Central memory CD4-positive, alpha-beta T cell (primary cell): ENCODE measurements around the gene LGI2.

Experiments used
- DNase-seq: peaks from one replicate; pipeline ENCODE4 v3.0.0; 2022

LGI2 gene

DNA sequence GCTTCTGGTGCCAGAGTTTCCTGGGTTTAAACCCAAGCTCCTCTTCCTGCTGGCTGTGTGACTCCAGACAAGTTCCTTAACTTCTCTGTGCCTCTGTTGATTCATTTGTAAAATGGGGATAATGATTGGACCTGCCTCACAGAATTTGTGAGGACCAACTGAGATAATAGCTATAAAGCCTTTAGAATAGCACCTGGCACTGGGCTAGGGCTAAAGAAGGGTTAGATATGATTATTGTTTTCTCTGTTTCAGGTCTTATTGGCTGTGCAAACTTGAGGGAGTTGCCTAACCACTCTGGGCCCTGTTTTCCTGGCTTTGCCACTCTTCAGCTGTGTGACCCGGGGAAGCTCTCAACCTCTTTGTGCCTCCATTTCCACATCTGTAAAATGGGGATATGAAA is 37.8 kb downstream of the LGI2 start:
- DNase-seq, result no peak

DNA sequence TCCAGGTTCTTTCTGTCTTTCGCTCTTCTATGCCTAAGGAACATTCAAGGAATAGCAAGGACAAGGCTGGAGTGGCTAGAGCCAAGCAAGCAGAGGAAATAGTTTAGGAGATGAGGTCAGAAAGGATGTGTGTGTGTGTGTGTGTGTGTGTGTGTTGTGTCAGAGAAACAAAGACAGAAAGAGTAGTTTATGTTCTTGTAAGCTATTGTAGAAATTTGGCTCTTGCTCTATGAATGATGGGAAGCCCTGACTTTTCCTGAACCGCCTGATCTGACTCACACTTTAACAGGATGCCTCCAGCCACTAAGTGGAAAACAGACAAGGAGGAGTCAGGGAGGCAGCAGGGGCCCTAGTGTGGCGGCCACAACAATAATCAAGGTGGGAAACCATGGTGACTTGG is 39.7 kb downstream of the LGI2 start:
- DNase-seq, result no peak

DNA sequence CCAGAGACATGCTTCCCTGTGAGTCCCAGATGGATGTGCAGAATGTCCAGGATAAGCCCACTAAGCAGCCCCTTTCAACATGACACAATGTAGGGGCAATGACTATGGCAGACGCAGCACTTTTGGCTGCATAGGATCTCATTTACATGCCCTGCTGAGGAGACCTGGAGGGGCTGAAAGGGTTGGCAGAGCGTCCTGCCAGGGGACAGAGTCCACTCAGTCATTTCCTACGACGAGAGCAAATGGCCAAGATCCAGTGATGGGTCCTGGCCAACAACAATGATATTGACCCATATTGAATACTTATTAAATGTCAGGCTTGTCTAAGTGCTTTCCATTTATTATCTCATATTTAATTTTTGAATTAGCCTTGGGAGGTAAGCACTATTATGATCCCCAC is 41.4 kb downstream of the LGI2 start:
- DNase-seq, result no peak

DNA sequence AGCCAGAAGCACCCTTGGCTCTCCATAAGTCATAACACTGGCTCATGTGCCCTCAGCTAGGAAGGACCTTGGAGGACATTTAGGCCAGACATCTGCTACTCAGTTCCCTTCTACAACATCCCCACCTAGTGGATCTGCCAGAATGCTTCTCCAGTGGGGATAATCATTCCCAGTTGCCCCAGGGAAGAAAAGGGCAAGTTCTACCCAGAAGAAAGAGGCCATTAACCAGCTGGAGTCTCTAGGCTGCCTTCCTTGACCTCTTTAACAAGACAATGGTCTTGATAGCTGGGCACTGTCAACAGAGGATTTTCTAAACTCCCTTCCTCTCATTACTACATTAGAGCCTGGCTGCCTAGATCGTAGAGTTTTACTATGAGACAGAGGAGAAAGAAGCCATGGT is 42.0 kb downstream of the LGI2 start:
- DNase-seq, result no peak

DNA sequence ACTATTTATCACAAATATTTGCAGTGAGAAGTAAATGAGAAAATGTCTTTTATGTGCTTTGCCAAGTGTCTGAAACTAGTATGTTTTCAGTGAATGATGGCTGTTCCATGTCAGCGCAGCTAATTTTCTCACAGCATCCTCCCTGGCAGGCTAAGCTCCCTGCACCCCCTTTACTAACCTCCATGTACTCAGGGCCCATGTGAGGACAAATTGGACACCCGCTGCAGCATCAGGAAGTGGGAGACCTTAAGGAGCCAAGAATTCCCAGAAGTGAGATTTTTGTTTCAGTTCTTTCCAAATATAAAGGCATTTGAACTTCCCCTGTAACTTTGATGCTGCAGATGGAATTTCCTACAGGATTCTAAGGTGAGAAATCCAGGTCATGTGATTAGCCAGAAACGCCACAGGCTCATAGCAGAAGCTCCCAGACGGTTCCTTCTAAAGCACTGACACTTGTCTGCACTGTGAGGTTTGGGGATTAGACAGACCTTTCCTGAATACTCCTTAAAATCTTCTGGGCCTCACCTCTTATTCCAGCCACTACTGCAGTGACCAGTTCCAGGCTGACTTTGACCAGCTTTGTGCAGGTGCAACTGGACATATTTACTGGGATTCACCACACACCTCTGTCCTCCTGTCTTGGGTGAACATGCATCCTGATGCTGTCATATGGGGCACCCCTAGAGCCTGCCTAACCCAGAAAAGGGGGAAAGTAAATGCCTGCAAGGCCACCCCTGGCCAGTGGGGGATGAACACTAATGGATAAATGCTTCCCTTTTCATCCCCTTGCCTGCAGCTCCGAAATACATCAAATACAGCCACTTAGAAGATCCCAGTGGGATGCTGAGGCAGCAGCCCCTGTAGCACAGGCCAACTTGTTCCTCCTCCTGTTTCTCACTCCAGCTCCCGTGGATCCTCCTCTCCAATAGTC is 45.9 kb downstream of the LGI2 start:
- no peak for DNase-seq

DNA sequence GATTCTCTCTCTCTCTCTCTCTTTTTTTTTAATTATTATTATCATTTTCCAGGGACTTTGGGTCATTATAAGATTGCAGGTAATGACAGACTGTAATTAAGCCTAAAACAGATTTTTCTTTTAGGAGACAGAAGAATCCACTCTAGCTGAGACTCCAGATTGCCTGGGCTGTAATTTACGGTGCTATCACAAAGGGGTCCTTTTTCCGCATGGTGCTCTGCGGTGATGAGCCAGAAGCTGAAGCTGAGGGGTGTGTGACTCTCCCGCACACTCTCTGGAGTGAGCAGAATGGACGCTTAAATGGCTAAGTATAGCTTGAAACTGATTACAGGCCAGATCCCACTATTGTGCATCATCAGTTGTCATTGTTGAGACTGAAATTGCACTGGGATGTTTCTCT is 50.0 kb downstream of the LGI2 start:
- no peak for DNase-seq

DNA sequence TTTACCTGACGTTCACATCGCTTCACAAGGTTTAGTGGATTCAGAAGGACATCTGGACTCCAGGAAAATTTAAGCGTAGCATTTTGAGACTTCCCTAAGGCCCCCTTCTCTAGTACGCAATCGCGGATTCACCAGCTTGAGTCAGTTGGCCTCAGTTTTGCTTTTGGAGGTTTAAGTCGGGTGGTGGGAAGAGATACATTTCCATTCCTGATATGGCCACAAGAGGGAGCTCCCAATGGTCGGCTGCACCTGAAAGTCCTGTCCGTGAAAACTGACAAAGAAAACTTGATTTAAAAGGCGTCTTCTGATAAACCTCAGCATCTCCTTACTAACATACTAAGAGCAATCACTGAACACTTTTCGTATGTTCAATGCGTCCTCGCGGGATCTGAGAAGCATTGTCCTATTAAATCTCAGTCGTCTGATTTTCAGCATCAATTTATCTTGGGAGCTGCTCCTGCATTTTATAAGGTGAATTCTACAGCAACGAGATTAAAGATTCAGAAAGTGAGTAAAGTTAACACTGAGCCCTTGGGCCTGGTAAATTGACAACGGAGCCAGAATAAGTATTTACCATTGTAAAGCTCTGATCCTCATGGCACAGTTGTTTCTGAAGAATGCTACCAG is 50.6 kb downstream of the LGI2 start:
- DNase-seq, result peak; percentile 25

DNA sequence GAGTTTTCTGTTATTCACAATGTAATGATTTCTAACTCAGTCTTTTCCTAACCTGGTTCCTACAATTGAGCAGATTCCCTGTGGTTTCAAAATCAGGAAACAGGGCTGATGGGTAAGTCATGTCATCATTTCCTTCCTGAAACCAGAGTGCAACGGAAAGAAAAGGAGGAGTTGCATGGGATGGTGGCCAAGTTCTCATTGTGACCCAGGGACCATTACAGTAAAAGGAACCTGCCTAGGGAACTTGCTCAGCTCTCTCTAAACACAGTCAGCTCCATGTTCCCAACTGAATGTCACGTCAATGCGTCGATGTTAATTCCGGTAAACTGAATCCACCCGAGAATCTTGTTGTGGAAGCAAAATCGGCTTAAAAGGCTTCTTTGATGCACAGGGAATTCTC is 51.2 kb downstream of the LGI2 start:
- DNase-seq, result no peak

DNA sequence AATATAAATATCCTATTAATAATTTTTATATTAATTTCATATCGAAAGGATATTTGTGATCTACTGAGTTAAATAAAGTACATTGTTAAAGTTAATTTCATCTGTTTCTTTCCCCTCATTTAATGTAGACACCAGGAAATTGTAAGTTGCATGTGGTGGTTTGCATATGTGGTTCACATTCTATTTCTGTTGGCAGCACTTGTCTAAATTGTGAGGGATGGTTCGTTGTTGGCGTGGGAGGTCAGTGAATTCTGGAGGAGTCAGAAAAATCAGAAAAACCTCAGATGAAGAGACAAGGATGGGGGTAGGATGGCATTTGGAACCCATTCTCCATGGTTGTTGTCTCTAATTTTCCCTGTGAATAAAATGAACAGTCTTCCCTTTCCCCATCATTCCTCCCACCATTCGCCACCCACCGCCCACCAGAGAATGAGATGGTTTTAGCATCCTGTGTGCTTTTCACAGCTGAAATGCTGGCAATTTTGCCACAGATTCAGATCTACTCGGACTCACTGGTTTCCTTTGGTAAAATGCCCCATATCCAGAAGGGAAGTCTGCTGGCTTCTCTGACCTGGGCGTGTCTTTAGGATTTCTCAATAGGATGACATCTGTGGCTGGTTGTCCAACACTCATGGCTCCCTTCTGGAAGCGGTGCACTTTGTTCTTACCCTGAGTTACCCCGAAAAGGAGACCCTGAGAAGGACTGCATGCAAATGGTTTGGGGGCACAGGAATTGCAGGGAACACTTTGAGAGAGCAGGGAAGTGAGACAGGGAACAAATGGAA is 52.3 kb downstream of the LGI2 start:
- DNase-seq, result no peak

DNA sequence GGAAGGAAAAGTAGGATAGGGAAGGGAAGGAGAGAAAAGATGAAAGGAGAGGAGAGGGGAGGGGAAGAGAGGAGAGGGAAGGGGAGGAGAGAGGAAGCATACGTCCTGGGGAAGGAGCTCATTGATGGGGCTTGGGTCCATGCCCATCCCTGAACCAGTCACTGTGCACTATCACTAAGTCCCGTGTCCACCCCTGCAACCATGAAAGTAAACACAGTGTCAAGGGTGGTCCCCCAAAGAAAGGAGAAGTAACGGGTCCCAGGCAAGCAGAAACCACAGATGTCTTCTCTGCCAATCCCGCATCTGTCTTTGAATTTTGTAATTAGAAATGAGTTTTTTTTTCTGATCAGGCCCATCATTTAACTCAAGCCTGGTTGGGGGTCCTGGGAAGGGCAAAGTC is 55.2 kb downstream of the LGI2 start:
- no peak for DNase-seq

DNA sequence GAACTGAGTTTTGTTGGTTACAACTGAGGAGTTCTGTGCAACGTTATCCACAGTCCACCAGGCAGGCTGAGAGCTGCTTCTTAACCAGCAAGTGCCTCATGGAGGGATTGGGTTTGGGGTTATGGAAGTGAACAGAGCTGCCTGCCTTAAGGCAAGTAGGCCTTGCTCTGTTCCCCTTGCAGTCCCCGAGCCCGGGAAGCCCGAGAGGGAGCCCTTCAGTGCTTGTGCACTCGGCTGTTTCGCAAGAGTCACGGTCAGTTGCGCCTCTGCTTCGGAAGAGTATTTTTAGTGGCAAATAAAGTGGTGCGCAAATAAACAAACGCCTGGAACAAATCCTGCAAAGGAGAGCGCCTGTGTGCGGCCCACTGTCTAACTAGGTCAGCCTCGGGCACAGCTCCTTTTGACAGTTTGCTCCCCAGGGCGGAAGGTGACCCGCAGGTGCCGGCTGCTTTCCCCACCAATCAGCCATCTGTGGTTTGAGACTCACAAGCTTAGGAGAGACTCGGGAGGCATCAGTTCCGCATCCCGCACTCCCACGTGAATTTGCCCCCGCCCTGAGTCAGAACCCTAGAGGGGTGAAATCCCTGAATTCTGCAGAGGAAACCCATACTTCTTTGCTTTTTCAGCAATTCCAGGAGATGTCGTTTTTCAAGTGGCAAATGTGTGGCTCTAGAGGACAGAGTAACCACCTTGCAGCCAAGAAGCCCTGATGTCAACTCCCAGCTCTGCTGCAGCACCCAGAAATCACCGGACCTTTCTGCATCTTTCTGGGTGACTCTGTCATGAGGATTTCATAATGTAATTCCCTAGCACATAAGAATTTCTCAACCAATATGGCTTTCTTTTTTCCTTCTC is 56.8 kb downstream of the LGI2 start:
- no peak for DNase-seq

DNA sequence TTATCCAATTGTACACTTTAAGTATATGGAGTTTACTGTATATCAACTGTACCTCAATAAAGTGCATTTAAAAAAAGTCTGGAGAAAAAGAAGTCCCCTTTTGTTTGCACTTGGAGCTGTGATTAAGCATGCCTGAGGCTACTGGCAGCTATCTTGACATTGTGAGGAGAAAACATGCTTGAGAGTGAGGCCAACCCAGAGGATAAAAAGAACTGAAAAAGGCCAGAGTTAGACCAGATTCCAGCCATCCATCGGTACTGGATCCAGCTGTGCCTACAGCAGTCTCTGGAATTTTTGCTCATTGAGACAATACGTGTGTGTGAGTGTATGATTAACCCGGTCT is 57.4 kb downstream of the LGI2 start:
- DNase-seq, result no peak

DNA sequence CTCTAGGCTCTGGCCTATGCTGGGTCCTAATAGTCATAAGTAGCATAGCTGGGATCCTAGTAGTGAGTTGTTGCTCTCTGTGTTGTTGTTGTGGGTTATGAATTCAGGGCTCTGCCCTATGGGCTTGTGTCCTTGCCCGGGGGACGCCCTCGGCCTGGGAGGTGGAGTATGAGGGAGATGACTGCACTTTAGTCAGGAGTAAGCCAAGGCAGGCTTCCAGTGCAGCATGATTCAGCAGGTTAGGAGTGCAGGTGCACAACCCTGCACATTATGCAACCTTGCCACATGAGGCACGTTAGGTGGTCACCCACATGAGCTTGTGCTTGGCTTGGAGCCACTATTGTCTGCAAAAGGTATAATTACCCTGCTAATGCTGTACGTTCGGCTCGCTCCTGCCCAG is 59.6 kb downstream of the LGI2 start:
- DNase-seq, result no peak

DNA sequence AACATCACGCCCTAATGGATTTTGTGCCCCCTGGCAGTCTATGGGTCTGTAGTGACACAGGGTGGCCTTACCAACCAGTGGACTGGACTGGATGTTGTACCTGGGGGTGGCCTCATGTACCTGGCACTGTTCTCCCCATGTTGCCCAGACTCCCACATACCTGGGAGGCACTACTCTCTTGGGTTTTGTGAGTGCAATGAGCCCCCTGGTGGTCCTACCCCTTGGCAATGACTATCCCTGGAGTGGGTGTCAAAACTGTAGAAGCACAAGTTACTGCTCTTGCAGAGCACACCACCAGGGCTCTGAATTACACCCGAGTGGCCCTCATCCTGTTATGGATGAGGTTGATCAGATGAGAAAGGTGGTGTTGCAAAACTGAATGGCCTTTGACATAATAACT is 60.1 kb downstream of the LGI2 start:
- no peak for DNase-seq

DNA sequence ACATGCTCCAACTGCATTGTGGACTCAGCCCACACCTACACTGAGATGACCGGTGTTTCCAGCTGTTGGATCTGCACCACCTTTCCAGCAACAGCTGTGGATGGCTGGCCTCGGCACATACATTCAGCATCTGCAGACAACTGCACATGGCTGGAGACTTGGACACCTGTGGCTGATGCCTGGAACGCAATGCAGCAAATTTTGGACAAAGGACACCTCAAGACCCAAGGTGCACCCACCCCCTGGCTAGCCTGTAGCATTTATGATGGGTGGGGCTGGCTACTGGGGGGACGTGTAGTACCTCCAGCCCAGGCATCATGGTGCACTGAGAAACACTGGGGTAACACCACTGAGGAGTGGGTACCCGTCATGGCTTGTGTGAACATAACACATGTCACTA is 60.6 kb downstream of the LGI2 start:
- no peak for DNase-seq

DNA sequence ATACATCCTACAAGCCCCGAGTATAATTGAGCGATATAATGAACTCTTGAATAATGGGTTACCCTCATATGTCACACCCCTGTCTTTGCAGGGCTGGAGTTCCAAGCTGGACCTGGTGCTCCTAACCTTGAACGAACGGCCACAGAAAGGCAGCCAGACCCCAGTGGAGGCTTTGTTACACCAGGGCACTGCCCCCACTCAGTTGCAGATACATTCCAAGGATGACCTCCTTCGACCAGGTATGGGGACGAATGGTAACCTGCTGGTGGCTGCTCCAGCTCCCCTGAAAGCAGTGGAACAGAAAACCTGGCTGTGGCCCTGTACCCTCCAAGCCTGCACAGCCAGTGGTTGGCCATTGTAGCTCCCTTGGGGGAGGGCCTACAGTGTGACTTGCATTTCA is 61.3 kb downstream of the LGI2 start:
- DNase-seq, result no peak

DNA sequence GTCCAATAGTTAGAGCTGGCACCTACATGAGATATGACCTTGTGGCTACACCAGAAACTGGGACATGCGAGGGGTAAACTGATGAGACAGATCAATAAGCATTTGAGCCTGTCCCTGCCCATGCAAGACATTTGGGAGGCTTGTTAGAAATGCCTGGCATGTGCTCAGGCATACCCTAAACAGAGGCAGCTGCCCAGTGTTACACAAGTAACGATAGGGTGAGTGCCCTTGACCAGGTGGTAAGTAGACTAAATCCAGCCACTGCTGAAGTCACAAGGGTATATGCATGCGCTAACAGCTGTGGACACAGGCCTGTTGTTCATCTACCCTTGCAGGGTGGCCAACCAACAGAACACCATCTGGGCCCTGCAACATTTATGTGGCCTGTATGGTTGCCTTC is 61.8 kb downstream of the LGI2 start:
- DNase-seq, result no peak

DNA sequence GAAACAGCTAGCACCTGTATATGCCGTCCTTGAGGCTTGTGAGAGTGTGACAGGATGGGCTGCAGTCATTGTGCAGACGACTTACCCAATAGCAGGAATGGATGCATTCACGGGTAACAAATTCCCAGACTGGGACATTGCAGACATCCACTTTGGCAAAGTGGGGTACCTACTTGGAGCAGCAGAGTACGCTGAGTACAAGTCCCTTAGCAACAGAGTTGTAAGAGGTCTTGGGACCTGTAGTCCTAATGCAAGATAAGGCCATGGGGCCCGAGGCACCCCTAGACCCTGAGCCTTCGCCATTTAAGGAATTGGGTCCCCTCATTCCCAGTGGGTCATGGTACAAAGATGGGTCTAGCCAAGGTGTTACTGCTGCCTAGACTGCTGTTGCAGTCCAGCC is 62.5 kb downstream of the LGI2 start:
- DNase-seq, result no peak

DNA sequence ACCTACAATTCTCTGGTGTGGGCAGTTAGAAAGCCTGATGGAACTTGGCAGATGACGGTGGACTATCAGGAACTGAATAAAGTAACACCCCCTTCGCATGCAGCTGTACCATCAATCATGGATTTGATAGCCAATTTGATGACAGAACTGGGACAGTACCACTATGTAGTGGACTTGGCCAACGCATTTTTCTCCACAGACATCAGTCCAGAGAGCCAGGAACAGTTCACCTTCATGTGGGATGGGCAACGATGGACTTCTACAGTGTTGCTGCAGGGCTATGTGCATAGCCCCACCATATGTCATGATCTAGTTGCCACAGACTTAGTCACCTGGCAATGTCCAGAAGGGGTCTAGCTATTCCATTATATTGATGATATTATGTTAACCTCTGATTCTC is 63.4 kb downstream of the LGI2 start:
- DNase-seq, result no peak

DNA sequence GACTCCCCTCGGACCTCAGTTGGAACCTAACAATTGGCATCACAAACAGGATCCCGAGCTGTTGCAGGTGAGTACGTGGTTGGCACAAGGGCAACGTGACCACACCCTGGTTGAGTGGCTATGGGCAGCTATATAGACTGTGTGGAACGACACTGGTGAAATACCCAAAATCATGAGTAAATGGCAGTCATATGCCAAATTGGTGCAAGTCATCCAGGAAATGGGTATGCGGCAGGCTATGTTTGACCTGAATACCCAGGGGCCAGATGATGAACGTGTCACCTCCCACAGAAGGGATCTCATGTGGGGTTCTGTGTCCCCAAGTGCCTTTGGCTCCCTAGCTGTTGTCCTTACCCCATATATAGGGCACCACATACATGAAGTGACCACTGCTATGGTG is 64.7 kb downstream of the LGI2 start:
- no peak for DNase-seq

DNA sequence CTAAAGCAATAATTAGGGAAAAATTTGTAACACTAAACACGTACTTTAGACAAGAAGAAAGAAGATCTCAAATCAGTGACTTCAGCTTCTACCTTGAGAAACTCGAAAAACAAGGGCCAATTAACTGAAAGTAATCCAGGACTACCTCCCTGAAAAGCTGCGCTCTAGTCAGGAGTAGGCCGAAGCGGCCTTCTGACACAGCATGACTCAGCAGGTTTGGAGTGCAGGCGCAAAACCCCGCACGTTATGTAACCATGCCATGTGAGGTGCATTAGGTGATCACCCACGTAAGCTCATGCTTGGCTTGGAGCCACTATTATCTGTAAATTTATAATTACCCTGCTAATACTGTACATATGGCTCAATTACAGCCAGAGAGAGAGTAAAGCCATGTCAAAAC is 65.1 kb downstream of the LGI2 start:
- no peak for DNase-seq

DNA sequence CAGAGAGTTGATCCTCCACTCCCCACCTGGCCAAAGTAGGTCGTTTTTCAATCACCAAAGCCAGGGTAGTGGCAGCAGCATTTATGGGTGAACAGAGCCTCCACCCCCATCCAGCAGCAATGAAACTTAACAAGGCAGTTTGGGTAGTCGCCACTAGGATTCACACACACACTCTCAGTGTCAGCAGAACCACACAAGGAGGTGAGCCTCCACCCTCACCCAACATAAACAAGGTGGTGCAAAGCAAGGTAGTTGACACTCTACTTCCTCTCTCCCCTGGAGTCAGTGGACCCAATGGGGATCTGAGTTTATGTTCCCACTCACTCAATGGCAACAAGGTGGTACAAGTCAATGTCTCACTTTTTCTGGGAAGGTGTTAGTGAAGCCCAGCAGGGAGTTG is 67.5 kb downstream of the LGI2 start:
- no peak for DNase-seq

DNA sequence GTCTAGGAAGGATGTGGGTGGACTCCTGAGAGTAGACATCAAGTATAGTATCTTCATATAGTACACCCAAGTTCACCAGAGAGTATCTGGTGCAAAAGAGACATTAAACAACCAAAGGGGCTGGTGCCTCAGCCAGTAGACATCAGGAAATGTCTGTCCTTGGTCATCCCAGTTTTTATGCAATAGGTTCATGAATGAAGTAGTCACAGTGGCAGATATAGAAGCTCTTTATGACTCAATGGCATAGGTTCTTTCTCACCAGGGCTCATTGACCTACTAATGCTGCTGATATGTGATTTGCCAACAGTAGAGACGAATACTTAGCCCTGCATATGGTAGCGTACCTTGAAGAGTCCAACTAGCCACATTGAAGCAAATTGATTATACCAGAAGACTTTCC is 72.9 kb downstream of the LGI2 start:
- DNase-seq, result no peak
